Vagina (tissue), 2 donors: Measurements from ENCODE around the gene ARL2.

Experiments used
- POLR2A ChIP-seq, 2 donors: fragments of 450-650 bp; IDR thresholded peaks; one replicate each; pipeline ENCODE4 v1.6.1; 2017; ENCODE audit warnings: antibody characterized with exemption in 2 of 2, mild to moderate bottlenecking in 2 of 2, moderate library complexity in 2 of 2
- POLR2AphosphoS5 ChIP-seq, 2 donors: sonication (generic); formaldehyde crosslinking; IDR thresholded peaks; one replicate each; pipeline ENCODE4 v1.9.0; 2017; ENCODE audit warnings: antibody characterized with exemption in 2 of 2, mild to moderate bottlenecking in 2 of 2, low read depth in 1 of 2; ENCODE audit not compliant: insufficient read depth in 1 of 2
- TF ChIP-seq, protein P1 (sequence below), 3 experiments: fragments of 450-650 bp in 2 of 3; fragments of 200-600 bp in 1 of 3; sonication (generic) in 1 of 3; IDR thresholded peaks; one replicate each; pipeline ENCODE4 v1.5.1; 2017 to 2019; ENCODE audit warnings: antibody characterized with exemption in 3 of 3, mild to moderate bottlenecking in 2 of 3, moderate library complexity in 2 of 3

DNA sequence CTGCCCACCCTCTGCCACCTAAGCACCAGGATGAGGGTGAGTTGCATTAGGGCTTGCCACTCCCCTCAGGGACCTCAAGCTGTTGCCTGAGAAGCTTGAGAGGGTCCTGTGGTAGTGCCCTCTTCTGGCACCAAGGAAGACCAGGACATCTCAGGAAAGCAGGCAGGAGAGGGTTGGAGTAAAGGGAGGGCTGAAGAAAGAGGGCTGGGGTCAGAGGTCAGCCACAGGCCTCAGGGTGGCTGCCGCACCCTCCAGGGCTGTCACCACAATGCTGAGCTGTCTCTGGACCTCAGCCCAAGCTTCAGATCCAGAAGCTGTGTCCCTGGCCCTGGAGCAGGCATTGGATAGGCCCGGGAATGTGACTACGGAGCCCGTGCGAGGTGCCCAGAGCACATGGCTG, 31.1 kb downstream of the ARL2 start:
- TF ChIP-seq, protein P1, sequence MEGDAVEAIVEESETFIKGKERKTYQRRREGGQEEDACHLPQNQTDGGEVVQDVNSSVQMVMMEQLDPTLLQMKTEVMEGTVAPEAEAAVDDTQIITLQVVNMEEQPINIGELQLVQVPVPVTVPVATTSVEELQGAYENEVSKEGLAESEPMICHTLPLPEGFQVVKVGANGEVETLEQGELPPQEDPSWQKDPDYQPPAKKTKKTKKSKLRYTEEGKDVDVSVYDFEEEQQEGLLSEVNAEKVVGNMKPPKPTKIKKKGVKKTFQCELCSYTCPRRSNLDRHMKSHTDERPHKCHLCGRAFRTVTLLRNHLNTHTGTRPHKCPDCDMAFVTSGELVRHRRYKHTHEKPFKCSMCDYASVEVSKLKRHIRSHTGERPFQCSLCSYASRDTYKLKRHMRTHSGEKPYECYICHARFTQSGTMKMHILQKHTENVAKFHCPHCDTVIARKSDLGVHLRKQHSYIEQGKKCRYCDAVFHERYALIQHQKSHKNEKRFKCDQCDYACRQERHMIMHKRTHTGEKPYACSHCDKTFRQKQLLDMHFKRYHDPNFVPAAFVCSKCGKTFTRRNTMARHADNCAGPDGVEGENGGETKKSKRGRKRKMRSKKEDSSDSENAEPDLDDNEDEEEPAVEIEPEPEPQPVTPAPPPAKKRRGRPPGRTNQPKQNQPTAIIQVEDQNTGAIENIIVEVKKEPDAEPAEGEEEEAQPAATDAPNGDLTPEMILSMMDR (IDR thresholded peaks at IDR 0.05) = no peak
- TF ChIP-seq POLR2A (IDR thresholded peaks at IDR 0.05) (no peak), POLR2AphosphoS5 (IDR thresholded peaks at IDR 0.05; ENCODE audit: insufficient read depth in 1 of 2, low read depth in 1 of 2) (no peak)
